GM21390 (cell line): ENCODE results near the gene THOC5.
"Not testable (repeated sequence)": the region's sequence is repeated elsewhere in the genome, so short reads cannot be mapped to it uniquely, and the experiment has no call there.

Experiments
- ATAC-seq: cut with Tn5 transposase; IDR thresholded peaks from one replicate; pipeline ENCODE4 v1.9.1; 2021; ENCODE audit not compliant: unreplicated experiment

Gene THOC5

GRCh38 chr22:29511126-29511862 is 42.3 kb downstream of the THOC5 start:
- no peak for ATAC-seq

GRCh38 chr22:29510542-29510941 is 43.0 kb downstream of the THOC5 start:
- ATAC-seq, result no peak

GRCh38 chr22:29509815-29510214 is 43.7 kb downstream of the THOC5 start:
- no peak for ATAC-seq

GRCh38 chr22:29509298-29509697 is 44.3 kb downstream of the THOC5 start:
- ATAC-seq, result no peak

- no peak for ATAC-seq
These were observed 49.7 kb downstream of the THOC5 start for GRCh38 chr22:29503811-29504372.

DNA sequence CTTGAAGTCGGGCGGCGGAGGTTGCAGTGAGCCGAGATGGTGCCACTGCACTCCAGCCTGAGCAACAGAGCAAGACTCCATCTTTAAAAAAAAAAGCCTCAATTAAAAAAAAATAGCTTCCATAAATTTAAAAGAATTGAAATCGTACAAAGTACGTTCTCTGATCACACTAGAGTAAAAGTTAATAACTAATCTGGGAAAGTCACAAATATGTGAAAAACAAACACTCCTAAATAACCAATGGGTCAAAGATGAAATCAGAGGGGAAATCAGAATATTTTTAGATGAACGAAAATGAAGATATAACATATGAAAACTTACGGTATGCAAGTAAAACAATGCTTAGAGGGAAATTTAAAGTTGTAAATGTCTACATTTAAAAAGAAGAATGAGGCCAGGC is 53.7 kb downstream of the THOC5 start:
- ATAC-seq, result no peak

GRCh38 chr22:29493636-29494035 is 59.9 kb downstream of the THOC5 start:
- no peak for ATAC-seq

GRCh38 chr22:29491012-29491411 is 62.5 kb downstream of the THOC5 start:
- no peak for ATAC-seq

- ATAC-seq, result not testable (repeated sequence)
These were observed 64.3 kb downstream of the THOC5 start for GRCh38 chr22:29489127-29489780.

GRCh38 chr22:29487426-29487986 is 66.1 kb downstream of the THOC5 start:
- ATAC-seq, result no peak

DNA sequence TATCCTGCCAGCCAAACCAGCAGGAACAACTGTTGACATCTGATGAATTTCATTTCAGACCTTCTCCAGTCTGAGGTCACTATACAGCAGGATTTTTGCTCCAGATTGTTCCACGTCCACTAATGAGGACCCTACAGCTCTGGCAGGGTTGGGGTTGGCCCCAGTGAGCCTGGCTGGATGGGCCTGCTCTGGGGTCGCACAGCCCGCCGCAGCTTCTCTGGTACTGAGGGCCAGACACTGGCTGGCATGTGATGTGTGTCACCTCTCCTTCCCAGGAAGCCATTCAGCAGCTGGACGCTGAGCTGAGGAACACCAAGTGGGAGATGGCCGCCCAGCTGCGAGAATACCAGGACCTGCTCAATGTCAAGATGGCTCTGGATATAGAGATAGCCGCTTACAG is 68.1 kb downstream of the THOC5 start:
- no peak for ATAC-seq

DNA sequence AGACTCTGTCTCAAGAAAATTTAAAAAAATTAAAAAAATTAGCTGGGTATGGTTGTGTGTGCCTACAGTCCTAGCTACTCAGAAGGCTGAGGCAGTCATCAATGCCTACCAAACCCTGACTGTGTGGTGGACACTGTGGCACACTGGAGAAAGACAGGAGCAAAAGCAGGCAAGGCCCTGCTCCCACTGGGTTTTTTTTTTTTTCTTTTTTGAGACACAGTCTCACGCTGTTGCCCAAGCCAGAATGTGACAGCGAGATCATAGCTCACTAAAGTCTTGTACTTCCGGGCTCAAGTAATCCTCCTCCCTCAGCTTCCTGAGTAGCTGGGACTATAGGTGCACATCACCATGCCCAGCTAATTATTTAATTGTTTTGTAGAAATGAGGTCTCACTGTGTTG is 68.9 kb downstream of the THOC5 start:
- ATAC-seq, result no peak

DNA sequence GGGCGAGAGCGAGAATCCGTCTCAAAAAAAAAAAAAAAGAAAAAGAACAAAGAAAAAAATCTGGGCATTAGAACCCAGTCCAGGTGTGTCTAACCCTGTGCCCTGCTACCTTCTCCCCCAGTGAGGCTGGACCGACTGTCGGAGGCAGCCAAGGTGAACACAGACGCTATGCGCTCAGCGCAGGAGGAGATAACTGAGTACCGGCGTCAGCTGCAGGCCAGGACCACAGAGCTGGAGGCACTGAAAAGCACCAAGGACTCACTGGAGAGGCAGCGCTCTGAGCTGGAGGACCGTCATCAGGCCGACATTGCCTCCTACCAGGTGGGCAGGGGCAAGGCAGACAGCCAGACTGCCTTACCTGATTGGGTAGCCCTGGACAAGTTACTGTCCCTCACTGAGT is 70.3 kb downstream of the THOC5 start:
- no peak for ATAC-seq

DNA sequence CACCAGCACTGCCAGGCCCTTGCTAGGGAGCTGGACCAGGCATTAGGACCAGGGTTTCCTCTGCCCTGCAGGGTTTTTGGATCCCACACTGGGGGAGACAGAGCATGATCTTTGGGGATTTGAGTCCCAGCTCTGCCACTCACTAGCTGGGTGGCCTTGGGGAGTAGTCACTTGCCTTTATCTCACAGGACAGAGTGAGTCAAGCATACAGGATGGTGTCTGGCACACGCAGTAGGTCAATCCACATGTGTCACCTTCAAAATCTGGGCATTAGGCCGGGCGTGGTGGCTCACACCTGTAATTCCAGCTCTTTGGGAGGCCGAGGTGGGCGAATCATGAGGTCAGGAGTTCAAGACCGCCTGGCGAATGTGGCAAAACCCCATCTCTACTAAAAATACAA is 70.8 kb downstream of the THOC5 start:
- ATAC-seq, result no peak

DNA sequence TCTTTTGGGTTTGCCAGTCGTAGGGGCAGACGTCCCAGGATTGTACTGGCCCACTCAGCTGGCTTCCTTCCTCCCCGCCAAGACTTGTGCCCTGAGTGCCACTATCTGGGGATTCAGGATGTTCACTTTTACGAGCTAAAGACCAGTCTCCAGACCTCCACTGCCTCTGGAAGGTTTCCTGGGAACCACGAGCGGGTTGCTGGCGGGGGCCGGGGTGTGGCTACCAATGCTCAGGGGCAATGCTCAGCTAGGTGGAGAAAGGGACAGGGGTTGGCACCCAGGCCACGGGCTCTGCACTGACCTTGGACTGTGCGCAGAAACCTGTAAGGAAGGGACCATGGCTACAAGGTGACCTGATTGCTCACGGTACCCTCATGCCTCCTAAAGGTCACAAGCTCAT is 71.3 kb downstream of the THOC5 start:
- ATAC-seq, result no peak

DNA sequence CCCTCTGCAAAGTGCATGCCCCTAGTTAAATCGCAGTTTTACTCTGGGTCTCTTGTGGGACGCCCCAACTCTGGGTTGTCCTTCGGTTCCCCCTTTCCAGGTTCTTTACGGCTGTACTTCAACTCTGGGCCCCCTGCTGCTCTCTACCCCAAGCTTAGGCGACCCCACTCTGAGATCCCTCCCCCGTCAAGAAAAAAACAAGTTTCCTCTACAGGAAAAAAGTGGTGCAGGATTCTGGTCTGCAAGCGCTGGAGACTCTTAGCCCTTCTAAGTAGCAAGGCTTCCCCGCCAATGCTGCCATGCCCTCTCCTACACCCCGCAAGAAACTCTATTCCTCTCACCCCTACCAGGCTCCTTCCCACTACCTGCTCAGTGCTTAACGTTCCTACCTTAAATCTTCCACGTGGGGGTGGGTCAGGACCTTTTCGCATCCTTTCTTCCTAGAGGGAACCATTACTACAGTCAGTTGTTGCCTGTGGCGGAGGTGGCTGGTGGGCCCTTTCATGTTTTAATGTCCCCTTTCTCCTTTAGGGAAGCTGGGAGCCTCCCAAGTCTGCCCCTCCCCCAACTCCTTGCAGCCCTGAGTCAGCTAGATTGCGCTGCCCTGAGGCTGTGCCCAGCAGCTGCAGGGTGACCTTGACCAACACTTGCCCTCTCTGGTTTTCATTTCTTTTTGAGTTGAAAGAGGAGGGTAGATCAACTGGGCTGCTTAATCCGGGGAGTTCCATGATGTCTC is 72.1 kb downstream of the THOC5 start:
- ATAC-seq, result no peak

DNA sequence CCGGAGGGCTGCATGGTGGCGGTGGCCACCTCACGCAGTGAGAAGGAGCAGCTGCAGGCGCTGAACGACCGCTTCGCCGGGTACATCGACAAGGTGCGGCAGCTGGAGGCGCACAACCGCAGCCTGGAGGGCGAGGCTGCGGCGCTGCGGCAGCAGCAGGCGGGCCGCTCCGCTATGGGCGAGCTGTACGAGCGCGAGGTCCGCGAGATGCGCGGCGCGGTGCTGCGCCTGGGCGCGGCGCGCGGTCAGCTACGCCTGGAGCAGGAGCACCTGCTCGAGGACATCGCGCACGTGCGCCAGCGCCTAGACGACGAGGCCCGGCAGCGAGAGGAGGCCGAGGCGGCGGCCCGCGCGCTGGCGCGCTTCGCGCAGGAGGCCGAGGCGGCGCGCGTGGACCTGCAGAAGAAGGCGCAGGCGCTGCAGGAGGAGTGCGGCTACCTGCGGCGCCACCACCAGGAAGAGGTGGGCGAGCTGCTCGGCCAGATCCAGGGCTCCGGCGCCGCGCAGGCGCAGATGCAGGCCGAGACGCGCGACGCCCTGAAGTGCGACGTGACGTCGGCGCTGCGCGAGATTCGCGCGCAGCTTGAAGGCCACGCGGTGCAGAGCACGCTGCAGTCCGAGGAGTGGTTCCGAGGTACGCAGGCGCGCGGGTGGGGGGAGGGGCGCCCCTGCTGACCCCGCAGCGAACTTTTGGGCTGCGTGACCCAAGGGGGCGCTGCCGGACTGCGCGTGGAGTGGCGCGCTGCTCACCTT is 72.9 kb downstream of the THOC5 start:
- no peak for ATAC-seq

GRCh38 chr22:29480262-29480511 is 73.4 kb downstream of the THOC5 start:
- ATAC-seq, result no peak

DNA sequence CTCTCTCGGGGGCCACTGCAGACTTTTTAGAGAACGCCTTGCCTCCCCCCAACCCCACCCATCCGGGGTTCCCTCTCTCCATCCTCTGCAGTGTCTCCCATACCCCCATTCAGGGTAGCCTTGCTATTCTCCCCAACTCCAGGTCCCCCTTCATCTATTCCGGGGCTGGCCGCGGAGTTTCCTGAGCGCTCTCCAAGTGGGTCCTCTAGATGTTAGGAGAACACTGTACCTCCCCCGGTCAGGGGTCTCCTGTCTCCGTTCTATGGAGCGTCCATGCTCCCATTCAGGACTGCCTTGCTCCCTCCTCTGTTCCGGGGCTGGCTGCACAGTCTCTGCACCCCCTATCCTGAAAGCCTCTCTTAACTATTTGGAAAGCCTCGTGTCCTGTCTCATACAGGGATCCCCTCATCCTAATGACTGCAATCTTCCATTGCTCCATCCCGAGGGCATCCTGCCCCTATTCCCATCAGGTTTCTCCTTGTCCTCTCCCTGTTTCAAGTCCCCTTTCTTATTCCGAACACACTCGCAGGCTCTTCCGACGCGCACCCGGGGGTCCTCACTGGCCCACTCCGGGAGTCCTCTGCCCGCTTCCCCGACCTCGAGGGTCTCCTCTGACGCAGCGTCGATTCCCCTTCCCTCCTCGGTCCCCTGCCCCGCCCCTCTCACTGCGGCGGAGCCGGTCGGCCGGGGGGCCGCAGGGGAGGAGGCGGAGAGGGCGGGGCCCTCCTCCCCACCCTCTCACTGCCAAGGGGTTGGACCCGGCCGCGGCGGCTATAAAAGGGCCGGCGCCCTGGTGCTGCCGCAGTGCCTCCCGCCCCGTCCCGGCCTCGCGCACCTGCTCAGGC is 73.9 kb downstream of the THOC5 start, which contains the start of gene NEFH:
Gene NEFH, plus strand, starts transcription at position 802 of the 845 bp plus-strand sequence. CDS start 45 bp downstream, outside the sequence.
- ATAC-seq, result no peak
